Astrocyte (in vitro differentiated cells and primary cell): ENCODE results near the gene PLB1.

Experiments used
- CTCF ChIP-seq: IDR thresholded peaks from 2 replicates; pipeline ENCODE4 v1.5.1; 2011; ENCODE audit warnings: low read depth, mild to moderate bottlenecking, inconsistent platforms, low read length, moderate library complexity; ENCODE audit not compliant: insufficient read depth
- EZH2 ChIP-seq: IDR thresholded peaks from 2 replicates; pipeline ENCODE4 v1.6.1; 2012; ENCODE audit warnings: mild to moderate bottlenecking, low read length, inconsistent platforms; ENCODE audit not compliant: insufficient read depth

GRCh38 chr2:28678944-28679343 lies 183.1 kb downstream of the PLB1 start:
- no peak for TF ChIP-seq CTCF
- TF ChIP-seq EZH2: no peak
